Activated T-helper 1 cell treated with Interleukin-2 at 50 U/mL for 16 hours (primary cell): ENCODE measurements around the gene TRAFD1.

Experiments used
- DNase-seq: peaks from one replicate; pipeline ENCODE4 v3.0.0-alpha.2; 2020; ENCODE audit warnings: low read depth

TRAFD1 gene

DNA sequence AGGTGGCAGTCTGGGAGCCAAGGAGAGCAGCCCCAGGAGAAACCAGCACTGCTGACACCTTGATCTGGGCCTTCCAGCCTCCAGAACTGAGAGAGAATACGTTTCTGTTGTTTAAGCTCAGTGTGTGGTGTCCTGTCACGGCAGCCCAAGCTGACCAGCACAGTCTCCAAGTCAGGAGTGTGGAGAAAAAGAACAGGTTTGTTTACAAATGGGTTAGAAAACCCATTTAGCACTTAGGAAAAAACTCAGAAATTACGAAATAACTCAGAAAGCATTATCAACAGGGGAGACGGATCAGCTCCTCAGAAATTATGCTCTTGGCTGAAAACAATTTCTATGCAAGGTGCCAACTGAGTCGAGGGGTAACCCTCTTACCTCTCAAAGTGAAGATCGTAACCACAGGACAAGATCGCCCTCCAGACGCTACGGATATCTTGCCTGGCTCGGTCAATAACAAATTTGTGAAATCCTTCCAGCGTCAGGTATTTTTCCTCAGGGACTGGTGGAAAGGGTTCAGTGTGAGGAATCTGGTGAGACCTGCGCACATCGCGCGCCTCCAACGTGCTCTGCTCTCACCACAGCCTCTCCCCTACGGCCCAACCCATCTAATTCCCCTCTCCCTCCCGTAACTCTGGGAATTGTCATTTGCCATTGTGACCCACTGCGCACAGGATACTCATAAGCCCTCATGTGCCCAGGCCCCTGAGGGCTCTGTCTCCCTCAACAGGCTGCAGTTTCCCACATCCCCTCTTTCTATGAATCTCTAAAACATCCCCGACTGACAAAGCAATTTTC, 50.2 kb downstream of the TRAFD1 start:
- no peak for DNase-seq

DNA sequence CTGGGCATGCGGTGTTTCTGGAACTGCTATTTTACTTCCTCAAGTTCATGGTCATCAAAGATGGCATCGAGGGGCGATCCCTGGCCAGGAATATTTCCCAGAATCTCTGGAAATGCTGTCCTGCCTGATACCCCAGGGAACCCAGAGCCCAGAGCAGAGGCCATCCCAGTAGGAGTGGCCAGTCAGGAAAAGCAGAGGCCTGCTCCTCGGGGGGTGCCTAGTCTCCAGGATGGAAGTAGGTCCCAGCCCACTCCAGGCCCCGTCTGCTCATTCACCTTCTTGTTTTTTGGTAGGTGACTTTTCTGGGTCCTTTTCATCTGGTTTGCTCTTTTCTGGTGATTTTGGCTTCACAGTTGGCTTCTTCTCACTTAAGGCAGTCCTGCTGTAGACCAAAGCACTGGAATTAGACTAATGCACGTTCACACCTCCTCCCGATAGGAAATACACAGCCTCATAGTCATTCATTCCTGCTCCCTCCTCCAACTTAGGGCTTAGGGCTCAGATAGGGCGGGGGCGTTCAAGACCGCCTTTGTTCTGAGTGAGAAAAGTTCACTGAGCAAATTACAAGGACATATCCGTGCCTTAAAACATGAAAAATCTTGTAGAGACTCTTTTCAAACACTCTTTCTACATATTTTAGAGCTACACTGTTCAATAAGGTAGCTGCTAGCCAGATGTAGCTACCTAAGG, 51.1 kb downstream of the TRAFD1 start:
- no peak for DNase-seq

DNA sequence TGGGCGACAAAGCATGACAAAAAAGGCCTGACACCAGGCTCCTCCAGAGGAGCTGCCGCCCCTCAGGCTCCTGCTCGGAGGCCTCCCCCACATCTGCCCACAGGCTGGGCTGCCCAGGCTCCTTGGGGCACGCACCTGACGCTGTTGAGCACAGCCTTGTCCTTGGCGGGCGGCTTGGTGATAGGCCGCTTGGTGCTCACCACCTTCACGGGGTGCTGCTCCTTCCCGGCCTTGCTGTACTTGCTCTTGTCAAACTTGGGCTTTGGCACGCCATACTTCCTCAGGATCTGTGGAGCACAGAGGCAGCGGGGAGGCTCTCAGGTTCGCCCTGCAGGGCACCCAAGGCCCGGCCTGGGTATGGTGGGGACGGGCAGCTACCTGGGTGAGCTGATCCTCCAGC, 53.4 kb downstream of the TRAFD1 start:
- DNase-seq, result no peak

DNA sequence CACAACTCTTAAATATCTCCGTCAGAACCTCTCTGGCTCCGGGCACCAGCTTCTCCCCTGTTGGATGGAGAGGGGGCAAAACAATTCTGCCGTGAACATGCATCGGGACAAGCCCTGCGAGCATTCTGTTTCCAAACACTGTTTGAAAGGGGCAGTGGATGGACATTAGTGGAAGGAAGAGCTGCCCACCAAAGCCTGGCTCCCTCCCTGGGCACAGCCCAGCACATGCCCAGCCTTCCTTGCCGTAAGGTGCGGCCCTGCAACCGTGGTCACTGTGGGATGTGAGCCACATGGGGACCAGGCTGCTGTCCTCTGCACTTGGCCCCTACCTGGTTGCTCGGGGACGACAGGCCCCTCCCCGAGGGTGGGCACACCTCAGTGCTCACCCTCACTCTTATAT, 54.0 kb downstream of the TRAFD1 start:
- no peak for DNase-seq

DNA sequence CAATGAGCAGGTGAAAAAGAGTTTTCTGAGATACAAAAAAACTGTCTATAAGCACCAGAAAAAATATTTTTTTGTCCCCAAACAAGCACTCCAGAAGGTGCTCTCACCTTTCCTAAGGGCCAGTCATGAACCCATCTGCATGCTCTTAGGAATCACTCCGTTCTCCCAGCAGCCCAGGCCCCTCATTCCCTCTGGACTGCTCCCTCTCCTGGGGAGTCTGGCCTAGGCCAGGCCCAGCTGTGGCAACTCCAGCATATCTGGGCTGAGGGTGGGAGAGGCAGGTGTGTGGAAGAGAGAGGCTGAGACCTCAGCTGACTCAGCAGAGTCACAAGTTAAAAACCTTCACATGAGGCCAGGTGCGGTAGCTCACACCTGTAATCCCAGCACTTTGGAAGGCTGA, 54.6 kb downstream of the TRAFD1 start:
- no peak for DNase-seq

DNA sequence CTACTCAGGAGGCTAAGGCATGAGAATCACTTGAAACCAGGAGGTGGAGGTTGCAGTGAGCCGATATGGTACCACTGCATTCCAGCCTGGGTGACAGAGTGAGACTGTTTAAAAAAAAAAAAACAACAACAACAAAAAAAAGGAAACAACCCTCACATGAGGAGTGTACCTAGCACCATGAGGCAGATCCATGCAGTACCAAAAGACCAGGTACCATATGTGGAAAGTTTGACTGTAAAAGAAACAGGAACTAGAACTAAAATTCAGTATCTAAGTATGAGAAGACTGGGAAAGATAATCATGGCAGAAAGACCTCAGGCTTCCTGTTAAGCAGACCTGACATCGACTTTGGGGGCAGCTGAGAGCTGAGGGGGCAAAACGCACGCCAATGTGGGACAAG, 55.1 kb downstream of the TRAFD1 start:
- DNase-seq, result no peak

DNA sequence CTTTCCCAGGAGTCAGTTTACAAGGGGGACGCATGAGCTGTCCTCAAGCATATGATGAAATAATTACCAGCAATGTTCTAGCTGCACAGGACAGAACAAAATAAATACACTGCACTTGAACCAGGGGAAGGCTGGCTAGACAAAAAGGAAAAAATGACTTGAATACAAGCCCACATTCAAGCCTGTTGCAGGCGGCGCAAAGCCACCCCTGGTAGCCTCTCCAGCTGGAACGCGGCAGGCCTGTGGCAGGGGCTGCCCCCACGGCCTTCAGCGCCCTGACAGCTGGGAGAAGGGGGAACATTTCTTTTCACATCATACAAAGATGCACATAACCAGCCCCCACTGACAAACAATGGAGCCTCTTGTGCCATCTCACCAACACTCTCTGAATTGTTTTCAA, 57.1 kb downstream of the TRAFD1 start:
- no peak for DNase-seq

DNA sequence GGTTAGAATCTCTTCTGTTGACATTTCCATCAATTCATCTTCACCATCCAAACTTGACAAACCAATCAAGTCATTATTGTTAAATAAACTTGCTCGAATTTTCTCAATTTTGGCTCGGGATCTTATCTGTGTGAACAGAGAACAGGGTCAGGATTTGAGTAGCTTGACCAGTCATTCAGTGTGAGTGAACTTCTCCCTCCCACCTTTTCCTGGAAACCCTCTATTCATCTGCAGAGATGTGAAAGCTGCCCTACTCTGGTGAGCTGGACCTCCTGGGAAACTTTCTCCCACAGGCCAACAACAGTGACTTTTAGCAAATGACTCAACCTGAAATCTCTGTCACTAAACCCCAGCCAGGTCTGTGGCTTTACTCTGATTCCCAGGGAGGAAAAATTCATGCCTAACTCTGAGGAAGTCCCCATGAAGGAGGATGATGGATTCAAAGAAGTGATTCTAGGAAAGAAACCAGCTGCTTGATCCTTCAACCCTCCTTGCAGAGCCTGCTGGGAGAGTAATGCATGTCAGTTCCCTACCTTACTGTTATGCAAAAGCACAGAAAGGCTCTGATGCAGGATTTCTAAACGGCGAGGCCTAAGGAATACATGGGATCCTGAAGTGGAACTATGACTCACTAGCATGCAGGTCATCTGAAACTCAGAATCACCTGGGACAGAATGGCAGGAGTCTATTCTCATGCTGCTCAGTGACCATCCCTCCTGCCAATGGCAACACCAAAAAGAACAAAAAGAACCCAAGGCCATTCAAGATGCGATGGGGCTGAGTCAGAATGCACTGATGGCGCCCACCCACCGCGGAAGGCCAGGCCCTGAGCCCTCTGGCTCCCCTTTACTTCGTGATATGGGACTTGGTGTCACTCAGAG, 58.0 kb downstream of the TRAFD1 start:
- no peak for DNase-seq

DNA sequence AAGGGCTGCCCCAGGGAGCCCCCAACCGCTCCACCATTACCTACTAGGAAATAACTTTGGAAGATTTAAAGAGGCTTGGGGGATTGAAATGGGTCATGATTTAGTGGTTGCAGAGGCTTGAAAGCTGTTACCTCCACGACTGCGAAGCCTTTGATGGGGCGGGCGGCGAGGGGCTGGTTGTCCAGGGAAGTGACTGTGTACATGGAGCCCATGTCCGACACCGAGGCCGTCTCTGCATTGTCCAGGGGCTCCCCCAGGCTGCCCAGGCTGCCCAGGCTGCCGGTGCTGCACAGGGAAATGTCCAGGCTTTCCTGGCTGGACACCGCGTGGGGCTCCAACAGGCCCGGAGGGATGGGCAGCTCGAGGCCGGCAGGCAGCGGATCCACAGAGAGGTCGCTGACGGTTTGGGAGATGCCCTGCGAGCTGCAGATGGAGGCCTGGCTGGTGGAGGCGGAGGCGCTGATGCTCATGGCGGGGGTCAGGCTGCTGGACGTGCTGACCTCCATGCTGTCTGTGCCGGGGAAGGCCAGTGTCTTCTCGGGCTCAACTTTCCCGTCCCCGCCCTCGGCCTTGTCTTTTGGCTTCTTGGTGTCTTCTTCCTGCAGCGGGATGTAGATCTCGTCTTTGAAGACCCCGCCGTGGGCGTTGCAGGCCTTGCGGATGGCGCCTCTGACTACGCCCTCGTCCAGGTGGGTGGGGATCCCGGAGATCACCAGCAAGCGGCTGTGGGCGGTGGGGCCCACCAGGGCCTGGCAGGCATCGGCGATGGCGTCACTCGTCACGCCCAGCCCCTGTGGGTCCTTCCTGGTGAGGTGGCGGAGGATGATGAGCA, 58.9 kb downstream of the TRAFD1 start:
- DNase-seq, result no peak

DNA sequence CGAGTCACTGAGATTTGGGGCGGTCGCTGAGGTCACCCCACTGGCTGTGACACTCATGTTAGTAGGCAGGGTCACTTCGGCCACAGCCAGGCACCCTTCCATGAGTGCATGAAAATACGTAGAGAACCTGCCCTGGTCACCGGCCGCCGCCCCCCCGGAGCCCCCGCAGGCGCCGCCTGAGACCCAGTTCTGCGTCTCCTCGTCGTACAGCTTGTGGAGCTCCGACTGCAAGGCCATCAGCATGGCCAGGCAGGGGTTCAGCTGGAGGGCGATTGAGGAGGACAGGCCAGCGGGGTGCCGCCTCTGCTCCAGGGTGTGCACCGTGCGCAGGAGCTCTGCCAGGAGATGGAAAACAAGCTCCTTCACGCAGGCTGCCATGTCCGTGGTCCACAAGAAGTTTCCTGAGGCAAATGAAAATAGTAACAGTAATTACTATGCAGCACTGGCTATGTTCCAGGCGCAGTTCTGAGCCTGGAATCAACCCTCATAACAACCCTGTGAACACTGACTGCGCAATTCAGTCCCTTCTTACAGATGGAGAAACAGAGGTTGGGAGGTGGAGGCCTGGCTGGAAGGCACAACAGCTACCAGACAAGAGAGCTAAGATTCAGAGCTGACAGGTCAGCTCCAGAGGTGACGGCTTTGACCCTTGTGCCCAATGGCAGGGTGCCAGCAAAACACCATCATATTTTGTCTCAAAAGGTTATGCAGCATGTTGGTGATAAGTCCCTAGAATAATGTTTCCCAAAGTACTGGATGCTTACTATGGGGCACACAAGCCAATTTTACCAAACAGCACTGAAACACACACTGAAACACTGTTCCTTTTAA, 59.9 kb downstream of the TRAFD1 start:
- DNase-seq, result no peak

DNA sequence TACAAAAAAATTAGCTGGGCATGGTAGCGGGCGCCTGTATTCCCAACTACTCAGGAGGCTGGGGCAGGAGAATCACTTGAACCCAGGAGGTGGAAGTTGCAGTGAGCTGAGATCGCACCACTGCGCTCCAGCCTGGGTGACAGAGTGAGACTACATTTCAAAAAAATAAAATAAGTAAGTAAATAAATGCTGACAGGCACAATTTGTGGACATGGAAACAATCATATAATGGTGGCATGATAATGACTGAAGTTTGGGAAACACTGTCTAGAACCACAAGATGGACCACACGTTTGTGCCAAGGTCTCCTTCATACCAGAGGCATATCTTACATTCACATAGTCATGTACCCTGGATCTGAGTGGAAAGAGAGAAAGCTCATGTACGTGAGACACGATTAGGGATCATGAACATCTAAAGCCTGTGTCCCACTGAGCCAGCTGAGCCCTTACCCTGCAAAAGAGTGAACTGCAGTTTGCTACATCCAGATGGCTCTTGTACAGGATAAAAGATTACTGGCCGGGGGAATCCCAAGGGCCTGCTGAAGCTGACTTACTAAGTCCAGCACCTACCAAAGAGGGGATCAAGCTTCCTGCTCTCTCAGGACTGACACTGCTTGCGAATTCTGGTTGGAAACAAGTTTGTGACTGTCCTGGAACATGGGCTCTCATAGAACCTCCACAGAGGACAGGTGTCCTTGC, 62.9 kb downstream of the TRAFD1 start:
- DNase-seq, result no peak

DNA sequence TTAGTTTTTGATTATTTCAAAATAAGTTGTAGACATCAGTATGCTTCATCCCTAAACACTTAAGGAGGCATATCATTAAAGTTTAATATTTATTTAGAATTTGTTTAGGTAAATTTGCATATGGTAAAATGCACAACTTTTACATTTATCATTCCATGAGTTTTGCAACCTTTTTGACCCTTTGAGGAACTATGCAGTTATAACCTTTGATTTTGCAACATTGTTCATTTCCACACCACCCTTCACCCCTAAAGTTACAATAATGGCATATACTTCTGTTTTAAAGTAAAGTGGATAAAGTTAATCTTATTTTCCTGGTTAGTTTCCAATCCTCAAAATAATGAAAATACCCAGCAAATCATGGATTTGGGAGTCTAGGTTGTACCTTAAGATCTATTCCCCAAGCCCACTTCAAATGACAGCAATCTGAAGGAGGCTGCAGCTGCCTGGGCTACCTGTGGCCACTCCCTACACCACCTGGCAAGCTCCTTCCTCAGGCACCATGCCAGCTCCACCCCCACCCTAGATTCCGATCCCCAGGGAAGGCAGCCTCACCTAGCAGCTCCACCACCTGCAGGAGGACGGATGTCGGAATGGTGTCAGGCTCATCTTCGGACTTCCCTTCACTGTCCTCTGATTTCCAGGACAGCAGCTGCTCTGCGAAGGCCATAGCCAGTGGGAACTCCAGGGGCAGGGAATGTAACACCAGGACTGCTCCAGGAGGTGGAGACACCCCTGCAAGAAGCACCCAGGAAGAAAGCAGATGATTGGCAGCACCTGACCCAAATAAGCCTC, 65.1 kb downstream of the TRAFD1 start:
- no peak for DNase-seq

DNA sequence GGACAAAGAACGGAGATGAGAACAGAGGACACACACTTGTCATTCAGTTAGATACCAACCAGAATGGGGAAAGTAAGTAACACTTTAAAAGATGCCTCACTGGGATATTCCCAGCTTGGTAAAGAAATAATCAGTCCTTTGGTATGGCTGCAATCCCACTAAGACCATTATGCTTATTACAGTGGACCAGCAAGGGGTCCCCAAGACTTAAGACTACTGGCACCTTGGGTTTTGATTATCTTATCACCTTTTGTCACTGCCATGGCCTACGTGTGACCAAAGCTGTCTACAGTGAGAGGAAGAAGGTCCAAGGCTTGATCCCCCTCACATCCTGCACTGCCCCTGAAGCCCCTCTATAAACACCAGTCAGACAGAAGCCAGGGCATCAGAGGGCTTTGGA, 65.8 kb downstream of the TRAFD1 start:
- no peak for DNase-seq

DNA sequence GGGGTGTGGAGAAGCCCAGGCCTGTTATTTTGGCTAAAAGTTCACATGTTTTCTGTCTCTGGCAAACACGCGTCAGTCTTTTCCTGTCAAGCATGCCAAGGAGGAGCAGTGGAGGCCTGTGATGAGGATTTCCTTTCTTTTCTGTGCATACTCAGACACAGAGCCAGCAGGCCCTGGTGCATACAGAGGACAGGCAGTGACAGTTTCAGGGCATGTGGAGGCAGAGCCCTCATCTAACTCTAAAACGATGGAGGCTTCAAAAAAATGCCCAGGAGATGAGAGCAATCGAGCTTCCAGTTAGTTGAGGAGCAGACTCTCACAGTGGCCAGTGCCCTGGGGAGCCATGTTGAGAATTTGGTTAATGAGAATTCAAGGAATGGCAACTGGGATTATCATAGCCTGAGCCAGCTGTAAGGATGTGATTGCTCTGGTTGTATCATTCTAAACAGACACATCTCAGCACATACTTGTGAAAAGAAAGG, 66.5 kb downstream of the TRAFD1 start:
- no peak for DNase-seq

DNA sequence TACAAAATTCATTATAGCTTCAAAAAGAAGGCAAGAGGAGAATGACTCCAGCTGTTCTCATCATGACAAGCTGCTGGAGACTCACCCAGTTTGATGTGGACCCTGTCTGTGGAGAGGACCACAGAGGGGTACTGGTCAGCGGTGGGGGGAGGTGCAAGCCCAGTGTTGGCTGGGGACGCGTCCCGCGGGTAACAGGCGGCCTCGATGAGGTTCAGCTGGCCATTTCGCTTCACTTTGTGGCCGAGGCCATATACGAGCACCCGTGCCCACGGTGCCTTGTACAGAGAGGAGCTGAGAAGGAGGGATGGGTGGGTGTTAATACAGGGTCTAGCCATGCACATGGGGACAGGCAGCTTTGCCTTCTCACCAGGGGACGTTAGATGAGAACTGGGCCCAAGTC, 67.1 kb downstream of the TRAFD1 start:
- no peak for DNase-seq

DNA sequence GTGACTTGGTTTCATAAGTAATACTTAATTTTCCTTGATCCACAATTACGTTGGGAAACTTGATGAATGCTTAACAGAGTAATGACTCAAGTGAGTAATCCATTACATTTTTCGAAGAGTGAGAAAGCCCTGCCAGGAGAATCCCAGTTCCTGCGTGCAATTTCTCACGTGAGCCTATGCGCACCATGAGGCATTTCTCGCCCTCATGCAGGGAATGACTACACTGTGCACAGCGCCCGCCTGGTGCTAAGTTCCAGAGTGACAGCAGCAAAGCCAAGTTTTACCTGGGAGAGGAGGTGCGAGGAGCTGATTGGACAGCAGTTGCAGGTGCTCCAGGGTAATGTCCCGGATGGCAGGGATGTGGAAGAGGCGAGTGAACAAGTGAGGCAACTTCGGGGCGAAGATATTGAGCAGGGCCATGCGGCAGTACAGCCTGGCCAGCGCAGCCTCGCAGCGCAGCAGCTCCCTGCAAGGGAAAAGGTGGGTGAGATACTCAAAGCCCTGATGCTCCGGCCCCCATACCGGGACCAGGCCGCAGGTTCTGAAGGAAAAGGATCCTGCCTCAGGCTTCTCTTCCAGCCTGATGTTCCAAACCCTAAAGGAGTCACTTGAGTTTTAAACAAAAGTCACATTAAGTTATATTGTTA, 69.4 kb downstream of the TRAFD1 start:
- DNase-seq, result no peak

DNA sequence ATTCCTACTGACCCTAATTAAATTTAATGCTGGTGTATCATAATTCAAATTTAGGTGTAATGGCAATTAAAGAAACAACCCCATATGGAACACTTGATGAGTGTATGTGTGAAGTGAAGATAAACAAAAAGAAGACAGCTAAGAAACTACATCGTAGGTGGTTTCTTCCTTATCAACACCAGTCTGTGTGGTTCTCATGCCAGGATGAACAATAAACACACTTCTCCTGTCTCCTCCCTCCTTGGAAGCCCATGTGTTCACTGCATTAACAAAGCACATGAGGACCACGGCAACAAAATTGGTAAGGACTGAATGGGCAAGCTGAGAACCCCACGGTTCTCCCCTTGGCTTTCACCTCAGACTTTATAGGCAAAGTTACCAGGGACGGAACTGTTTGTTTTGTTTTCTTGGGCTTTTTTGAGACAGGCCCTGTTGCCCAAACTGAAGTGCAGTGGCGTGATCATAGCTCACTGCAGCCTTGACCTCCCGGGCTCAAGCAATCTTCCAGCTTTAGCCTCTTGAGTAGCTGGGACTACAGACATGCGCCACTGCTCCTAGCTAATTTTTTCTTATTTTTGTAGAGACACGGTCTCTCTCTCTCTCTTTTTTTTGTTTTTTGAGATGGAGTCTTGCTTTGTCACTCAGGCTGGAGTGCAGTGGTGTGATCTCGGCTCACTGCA, 71.0 kb downstream of the TRAFD1 start:
- DNase-seq, result no peak

DNA sequence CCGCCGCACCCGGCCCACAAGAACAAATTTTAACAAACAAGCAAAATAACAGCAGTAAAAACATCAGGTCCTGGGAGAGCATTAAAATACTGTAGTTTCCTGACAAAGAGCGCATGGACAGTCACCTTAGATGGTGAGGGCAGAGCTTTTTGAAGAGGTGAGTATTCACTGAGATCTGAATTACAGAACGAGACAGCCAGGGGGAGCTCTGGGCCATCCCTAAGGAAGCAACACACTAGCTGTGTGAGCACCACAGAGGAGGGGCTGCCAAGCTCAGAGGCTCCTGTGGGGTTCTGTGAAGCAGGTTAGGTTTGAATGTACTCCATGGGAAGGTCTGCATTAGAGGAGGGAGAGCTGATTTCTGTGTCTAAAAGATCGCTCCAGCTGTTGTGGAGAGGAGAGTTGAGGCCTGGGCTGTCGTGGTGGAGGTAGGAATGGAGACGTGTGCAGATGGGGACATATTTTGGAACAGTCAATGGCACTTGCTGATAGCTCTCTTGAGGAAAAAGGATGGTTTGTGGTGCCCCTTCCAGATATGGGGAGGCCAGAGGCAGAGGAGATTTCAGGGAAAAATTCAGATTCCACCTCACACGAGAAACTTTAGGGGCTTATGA, 72.9 kb downstream of the TRAFD1 start:
- DNase-seq, result peak; percentile 15
